Tibial artery (tissue), 4 donors: ENCODE results near the gene TEX261.

Experiments used
- DNase-seq, 2 donors: peaks; one replicate each; pipeline ENCODE4 v3.0.0-alpha.2; 2019
- H3K27ac ChIP-seq, 2 donors: fragments of 200-600 bp; sonication (generic) in 1 of 2; 1 replicate in 1 of 2; 2 replicates in 1 of 2; pipeline ENCODE4 v1.5.1; 2018 to 2019; ENCODE audit warnings: mild to moderate bottlenecking in 1 of 2
- H3K27me3 ChIP-seq, 2 donors: fragments of 200-600 bp; sonication (generic) in 1 of 2; one replicate each; pipeline versions ENCODE4 v1.5.1 to v1.6.0; 2016 to 2019
- H3K36me3 ChIP-seq, 3 donors: fragments of 200-600 bp; sonication (generic) in 2 of 3; one replicate each; pipeline ENCODE4 v1.5.1; 2016 to 2019; ENCODE audit warnings: mild to moderate bottlenecking in 2 of 3
- H3K4me1 ChIP-seq, 4 donors: fragments of 200-600 bp; sonication (generic) in 2 of 4; 1 replicate in 3 of 4; 2 replicates in 1 of 4; pipeline ENCODE4 v1.5.1; 2016 to 2019
- H3K4me3 ChIP-seq, 2 donors: fragments of 200-600 bp; sonication (generic) in 1 of 2; 1 replicate in 1 of 2; 2 replicates in 1 of 2; pipeline ENCODE4 v1.5.1; 2018 to 2019; ENCODE audit warnings: mild to moderate bottlenecking in 2 of 2
- H3K9me3 ChIP-seq, 3 donors: fragments of 200-600 bp; sonication (generic) in 1 of 3; one replicate each; pipeline ENCODE4 v1.5.1; 2016 to 2019
- intact Hi-C: fragments of 100-400 bp; cut with DNase I; formaldehyde crosslinking; loops from one replicate; pipeline ENCODE4 v1.15.0; 2023; ENCODE audit warnings: low total_unique reads
- TF ChIP-seq, protein P1 (sequence below), 2 experiments: fragments of 200-600 bp in 1 of 2; fragments of 450-650 bp in 1 of 2; IDR thresholded peaks; one replicate each; pipeline ENCODE4 v1.5.1; 2017 to 2019; ENCODE audit warnings: antibody characterized with exemption in 2 of 2, mild to moderate bottlenecking in 1 of 2, moderate library complexity in 1 of 2

TEX261 gene

GRCh38 chr2:70981421-70981820 lies 13.3 kb downstream of the TEX261 start:
- no peaks in the 10 kb centered on the region for H3K9me3 ChIP-seq
- H3K27ac ChIP-seq: no peak overlapping the region
- TF ChIP-seq, protein P1, sequence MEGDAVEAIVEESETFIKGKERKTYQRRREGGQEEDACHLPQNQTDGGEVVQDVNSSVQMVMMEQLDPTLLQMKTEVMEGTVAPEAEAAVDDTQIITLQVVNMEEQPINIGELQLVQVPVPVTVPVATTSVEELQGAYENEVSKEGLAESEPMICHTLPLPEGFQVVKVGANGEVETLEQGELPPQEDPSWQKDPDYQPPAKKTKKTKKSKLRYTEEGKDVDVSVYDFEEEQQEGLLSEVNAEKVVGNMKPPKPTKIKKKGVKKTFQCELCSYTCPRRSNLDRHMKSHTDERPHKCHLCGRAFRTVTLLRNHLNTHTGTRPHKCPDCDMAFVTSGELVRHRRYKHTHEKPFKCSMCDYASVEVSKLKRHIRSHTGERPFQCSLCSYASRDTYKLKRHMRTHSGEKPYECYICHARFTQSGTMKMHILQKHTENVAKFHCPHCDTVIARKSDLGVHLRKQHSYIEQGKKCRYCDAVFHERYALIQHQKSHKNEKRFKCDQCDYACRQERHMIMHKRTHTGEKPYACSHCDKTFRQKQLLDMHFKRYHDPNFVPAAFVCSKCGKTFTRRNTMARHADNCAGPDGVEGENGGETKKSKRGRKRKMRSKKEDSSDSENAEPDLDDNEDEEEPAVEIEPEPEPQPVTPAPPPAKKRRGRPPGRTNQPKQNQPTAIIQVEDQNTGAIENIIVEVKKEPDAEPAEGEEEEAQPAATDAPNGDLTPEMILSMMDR (IDR thresholded peaks at IDR 0.05): no peak
- intact Hi-C loops: no loop called here
- H3K4me3 ChIP-seq: no peak overlapping the region
- H3K27me3 ChIP-seq: no peaks in the 10 kb centered on the region
- H3K4me1 ChIP-seq: peaks cover 0 to 32% (median 15%) of the 10 kb centered on the region in 4 donors
- DNase-seq: peak in 1 of 2 donors; percentile 24
- peaks cover 0 to 42% (median 0%) of the 10 kb centered on the region in 3 donors for H3K36me3 ChIP-seq

GRCh38 chr2:70979626-70980025 lies 15.0 kb downstream of the TEX261 start:
- peak overlapping the region in 1 of 2 donors; percentile 90 for H3K27ac ChIP-seq

DNA sequence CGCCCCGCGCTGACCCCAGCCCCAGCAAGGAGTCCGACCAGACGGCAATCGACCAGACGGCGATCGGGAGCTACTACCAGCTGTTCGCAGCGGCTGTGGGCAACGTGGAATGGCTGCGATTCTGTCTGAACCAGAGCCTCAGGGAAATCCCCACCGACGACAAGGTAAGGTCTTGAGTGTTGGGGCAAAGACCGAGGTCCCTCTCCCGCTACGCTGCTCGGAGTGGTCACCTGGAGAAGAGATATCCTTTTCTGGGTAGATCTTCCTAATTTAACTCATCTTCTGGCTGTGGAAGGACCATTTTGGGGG lies 15.5 kb downstream of the TEX261 start:
- TF ChIP-seq, protein P1 (IDR thresholded peaks at IDR 0.05): no peak

More at GRCh38 chr2:70979626-70980025, 15.0 kb downstream of the TEX261 start:
- H3K27me3 ChIP-seq: no peaks in the 10 kb centered on the region
- peaks cover 0 to 27% (median 15%) of the 10 kb centered on the region in 4 donors for H3K4me1 ChIP-seq
- H3K9me3 ChIP-seq: no peaks in the 10 kb centered on the region
- peak in 1 of 2 donors; percentile 64 for DNase-seq
- no peak overlapping the region for H3K4me3 ChIP-seq
- H3K36me3 ChIP-seq: peaks cover 0 to 32% (median 0%) of the 10 kb centered on the region in 3 donors
- intact Hi-C loops: no loop called here
- TF ChIP-seq, protein P1 (IDR thresholded peaks at IDR 0.05): no peak

DNA sequence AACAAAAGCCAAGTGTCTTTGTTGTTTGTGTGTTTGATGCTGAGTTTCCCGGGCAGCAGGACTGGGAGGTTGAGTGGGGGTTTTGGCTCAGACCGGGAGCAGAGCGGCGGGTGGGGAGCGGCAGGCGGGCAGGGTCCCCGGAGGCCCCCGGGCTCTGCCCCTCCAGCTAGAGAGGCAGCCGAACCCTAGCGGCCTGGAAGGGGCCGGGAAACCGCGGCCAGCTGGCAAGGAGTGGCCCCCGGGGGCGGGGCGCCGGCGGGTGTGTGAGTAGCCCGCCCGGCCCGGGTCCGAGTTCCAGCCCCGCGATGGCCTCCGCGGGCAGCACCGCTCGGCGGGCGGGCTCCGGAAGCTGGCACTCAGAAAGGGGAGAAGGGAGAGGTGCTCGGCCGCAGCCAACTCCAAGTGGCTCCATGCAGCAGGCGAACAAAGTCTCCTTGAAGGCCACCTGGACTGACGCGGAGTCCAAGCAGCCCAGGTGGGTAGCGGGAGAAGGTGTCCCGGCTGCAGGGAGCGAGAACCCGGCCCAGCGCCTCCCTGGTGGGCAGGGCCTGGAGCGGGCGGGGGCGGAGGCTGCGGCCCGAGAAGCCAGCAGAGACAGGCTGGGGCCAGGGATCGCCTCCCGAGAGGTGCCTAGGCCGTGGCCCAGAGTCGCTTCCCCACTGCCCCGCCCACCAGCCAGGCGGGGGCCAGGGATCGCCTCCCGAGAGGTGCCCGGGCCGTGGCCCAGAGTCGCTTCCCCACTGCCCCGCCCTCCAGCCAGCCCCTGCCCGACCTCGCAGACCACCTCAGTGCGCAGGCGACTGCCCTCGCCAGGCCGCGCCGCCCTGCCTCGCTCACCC lies 16.1 kb downstream of the TEX261 start, which contains the start of gene ANKRD53:
Gene ANKRD53 (plus strand): TSS at position 290 of the 839 bp plus-strand sequence. CDS start 16 bp downstream, at position 306.
- TF ChIP-seq, protein P1 (IDR thresholded peaks at IDR 0.05): peak in 1 of 2 experiments; percentile 10
- Histone ChIP-seq H3K4me1 (peaks cover 0 to 24% (median 15%) of the 10 kb centered on the region in 4 donors), H3K36me3 (peaks cover 0 to 23% (median 0%) of the 10 kb centered on the region in 3 donors), H3K27ac (peak within 1 kb of the TSS; percentile 89 to 90), H3K9me3 (no peaks in the 10 kb centered on the region), H3K27me3 (no peaks in the 10 kb centered on the region), H3K4me3 (peak within 1 kb of the TSS; percentile 54 to 63)
- DNase-seq: peak; percentile 51 to 74
- intact Hi-C loops: no loop called here

More for the DNA sequence above, 15.5 kb downstream of the TEX261 start:
- Histone ChIP-seq H3K4me3 (peak overlapping the region; percentile 54 to 63), H3K36me3 (peaks cover 0 to 29% (median 0%) of the 10 kb centered on the region in 3 donors), H3K9me3 (no peaks in the 10 kb centered on the region), H3K4me1 (peaks cover 0 to 24% (median 15%) of the 10 kb centered on the region in 4 donors), H3K27me3 (no peaks in the 10 kb centered on the region), H3K27ac (peak overlapping the region; percentile 89 to 90)
- peak in 1 of 2 donors; percentile 35 for DNase-seq
- intact Hi-C loops: no loop called here

DNA sequence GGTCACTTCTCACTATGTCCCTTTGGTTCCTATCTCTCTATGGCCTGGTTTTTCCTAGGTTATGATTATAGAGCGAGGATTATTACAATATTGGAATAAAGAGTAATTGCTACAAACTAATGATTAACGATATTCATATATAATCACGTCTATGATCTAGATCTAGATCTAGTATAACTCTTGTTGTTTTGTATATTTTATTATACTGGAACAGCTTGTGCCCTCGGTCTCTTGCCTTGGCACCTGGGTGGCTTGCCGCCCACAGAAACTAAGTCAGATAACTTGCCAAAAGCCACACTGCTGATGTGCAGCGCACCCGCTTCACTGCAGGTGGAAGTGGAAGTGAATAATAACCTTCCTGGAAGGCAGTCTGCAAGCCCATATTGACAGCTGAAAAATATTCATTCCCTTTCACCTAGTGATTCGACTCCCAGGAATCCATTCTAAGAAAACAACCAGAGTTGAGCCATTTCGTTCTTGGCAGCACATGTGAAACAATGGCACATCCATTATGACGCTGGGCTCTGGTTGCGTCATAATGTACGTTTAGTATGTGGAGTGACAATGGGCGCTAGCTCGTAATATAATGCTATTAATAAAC lies 17.0 kb downstream of the TEX261 start:
- TF ChIP-seq, protein P1 (IDR thresholded peaks at IDR 0.05): no peak
- peak overlapping the region; percentile 54 to 63 for H3K4me3 ChIP-seq
- DNase-seq: peak; percentile 69 to 74
- H3K27me3 ChIP-seq: no peaks in the 10 kb centered on the region
- no peaks in the 10 kb centered on the region for H3K9me3 ChIP-seq
- peaks cover 0 to 24% (median 15%) of the 10 kb centered on the region in 4 donors for H3K4me1 ChIP-seq
- peak overlapping the region; percentile 89 to 90 for H3K27ac ChIP-seq
- intact Hi-C loops: no loop called here
- H3K36me3 ChIP-seq: peaks cover 0 to 14% (median 0%) of the 10 kb centered on the region in 3 donors
